Non-pigmented ciliary epithelial cell (primary cell): Measurements from ENCODE around the gene NR3C2.

Experiments used
- DNase-seq: peaks from one replicate; pipeline ENCODE4 v3.0.0-alpha.2; 2010; ENCODE audit warnings: low read depth

The NR3C2 gene

GRCh38 chr4:148044912-148045352, 397.3 kb downstream of the NR3C2 start:
- no peak for DNase-seq

GRCh38 chr4:148044089-148044911, 397.9 kb downstream of the NR3C2 start:
- DNase-seq: no peak

DNA sequence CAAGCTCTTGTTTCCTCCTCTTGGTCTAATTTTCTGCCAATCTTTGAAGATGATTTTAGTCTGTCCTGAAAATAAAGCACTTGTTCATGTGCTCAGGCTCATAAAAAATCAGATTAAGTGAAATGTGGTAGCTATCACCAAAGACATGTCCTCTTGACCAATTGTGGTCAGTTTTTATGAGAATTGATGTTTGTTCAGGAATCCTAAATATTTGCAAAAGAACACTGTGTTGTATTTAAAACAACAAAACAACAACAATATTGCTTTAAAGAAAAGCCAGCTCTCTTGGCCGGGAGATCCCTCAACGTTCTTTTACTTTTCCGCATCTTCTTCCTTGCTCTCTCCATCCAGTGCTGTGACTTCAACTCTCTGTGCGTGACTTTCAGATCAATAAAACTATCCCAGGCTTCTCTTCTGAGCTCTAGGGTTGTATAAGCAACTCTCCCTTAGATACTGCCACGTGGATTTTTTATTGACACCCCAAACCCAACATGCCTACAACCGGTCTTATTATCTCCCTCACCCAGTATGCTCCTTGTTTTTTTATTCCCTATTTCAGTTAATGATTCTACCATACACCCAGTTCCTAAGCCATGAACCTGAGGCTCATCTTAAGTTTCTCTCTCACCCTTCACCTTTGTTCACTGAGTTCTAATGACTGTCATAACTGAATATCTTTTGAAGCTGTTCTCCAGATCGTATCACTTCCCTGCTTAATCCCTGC, 400.4 kb downstream of the NR3C2 start:
- no peak for DNase-seq

- no peak for DNase-seq
Observed at GRCh38 chr4:148034813-148035212, 407.4 kb downstream of the NR3C2 start.

DNA sequence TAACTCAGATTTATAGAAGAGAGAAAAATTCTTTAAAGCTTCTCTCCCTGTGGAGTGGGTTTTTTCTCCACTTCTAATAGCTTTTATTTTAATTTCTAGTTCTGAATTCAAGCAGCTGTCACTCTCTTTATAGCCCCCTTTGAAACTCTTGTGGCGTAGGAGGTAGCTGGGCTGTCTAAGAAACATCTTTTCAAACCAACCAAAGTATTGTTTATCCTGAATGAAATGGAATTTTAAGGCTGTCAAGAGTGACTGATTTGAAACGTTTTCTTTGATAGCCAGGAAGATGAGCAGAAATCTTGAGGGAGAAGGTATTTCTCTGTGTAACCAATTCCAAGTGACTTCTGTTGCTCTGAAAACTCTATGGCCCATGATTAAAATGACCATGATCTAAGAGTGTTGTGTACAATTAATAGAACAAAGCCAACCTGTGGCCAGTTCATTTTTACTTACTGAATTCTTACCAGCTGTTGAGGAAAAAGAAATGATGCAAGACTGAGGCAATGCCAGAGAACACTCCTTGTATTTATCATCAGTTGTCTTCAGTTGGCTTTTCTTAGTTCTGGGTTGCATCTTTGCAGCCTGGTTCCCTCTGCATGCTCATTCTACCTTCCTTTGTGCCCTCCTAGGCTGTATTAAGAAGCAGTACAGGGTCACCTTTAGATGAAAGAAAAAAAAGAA, 411.9 kb downstream of the NR3C2 start:
- DNase-seq: no peak

DNA sequence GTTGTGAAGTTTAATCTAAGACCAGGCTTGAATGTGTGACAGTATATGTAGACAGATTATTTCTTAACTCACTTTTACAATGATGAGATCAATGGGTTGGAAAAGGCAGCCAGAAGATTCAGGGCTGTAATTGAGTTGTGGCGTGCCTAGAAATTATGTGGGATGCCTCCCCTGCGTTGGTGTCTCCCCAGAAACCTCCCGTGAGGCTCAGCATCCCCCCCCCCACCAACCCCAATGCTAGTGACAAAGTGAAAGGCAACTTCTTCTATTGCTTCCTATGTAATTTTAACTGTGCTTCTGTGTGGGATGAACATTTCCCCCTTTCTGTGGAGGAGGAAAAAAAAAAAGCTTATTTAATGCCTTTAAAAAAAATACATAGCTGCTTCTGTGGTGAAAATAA, 412.4 kb downstream of the NR3C2 start:
- DNase-seq: no peak
